Esophagus squamous epithelium (tissue), 5 donors: ENCODE results near the gene SLC35A2. TPM values are rescaled to one million over a fixed set of nuclear protein-coding genes. Genes with fewer than 3 reads are reported as not detected.
A peak's percentile ranks its signal among the peaks of the same experiment; 100 is the strongest.

Source experiments
- DNase-seq: peaks from one replicate; lab custom pipeline; 2025; lab: John Stamatoyannopoulos, UW
- H3K27ac ChIP-seq, 4 donors: fragments of 200-600 bp; sonication (generic); one replicate each; pipeline ENCODE4 v1.5.1; 2016 to 2019; ENCODE audit warnings: mild to moderate bottlenecking in 1 of 4
- H3K27me3 ChIP-seq, 4 donors: fragments of 200-600 bp; sonication (generic); 1 replicate in 3 of 4; 2 replicates in 1 of 4; pipeline versions ENCODE4 v1.5.1 to v1.6.0; 2017 to 2021; ENCODE audit warnings: antibody characterized with exemption in 1 of 4
- H3K36me3 ChIP-seq, 3 donors: fragments of 200-600 bp; sonication (generic); one replicate each; pipeline ENCODE4 v1.5.1; 2016 to 2019
- H3K4me1 ChIP-seq, 3 donors: fragments of 200-600 bp; sonication (generic); one replicate each; pipeline ENCODE4 v1.5.1; 2017 to 2019
- H3K4me3 ChIP-seq, 4 donors: fragments of 200-600 bp; sonication (generic); 1 replicate in 3 of 4; 2 replicates in 1 of 4; pipeline ENCODE4 v1.5.1; 2016 to 2019; ENCODE audit warnings: mild to moderate bottlenecking in 2 of 4, moderate library complexity in 1 of 4
- H3K9me3 ChIP-seq, 3 donors: fragments of 200-600 bp; sonication (generic); one replicate each; pipeline ENCODE4 v1.5.1; 2016 to 2019
- CTCF ChIP-seq, 6 experiments: fragments of 450-650 bp in 4 of 6; fragments of 200-600 bp in 2 of 6; sonication (generic) in 2 of 6; IDR thresholded peaks; one replicate each; pipeline ENCODE4 v1.5.1; 2016 to 2019; ENCODE audit warnings: antibody characterized with exemption in 6 of 6, mild to moderate bottlenecking in 4 of 6, moderate library complexity in 4 of 6
- POLR2A ChIP-seq, 4 donors: fragments of 450-650 bp; IDR thresholded peaks; one replicate each; pipeline ENCODE4 v1.6.1; 2017; ENCODE audit warnings: antibody characterized with exemption in 4 of 4, mild to moderate bottlenecking in 4 of 4, moderate library complexity in 3 of 4
- WGBS, 2 donors: methylation state at CpG; one replicate each; pipeline ENCODE4 v1.1.5; 2018; 5-methylcytosine and 5-hydroxymethylcytosine counted together
- intact Hi-C: fragments of 100-400 bp; cut with DNase I; formaldehyde crosslinking; loops from one replicate; pipeline ENCODE4 v1.15.0; 2022
- total RNA-seq, 4 donors: library from RNA; depleted of rRNA; stranded (reverse); fragments of >200 nt; gene quantifications; one replicate each; pipeline ENCODE4 v1.1.0, GENCODE V29; 2016
- donor health status: DM: yes; HTN: yes; CAD: no.

Gene SLC35A2
- total RNA-seq, 4 donors from 2014 or later, result 13.7 to 28.9 (median 21.0) TPM

DNA sequence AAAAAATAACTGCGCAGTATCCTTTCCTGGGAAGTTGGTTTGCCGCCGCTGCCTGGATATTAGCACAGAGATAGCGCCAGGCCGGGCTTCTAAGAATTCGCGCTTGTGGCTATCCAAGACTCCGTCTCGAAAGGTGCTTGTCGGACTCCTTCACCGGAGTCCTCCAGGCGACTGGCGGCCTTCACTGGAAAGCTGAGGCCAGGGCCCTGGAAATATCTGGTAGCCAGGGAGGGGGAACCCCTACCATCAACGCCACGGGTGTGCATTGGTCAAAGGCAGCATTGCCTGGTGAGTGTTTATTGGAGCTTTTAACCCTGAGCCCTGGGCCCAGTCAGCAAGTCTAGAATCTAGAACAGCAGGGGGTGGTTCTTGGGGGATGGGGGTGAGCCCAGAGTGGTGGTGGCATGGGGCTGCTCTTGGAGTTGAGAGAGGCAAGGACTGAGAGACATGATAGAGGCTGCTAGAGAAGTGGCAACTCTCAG is 8.0 kb upstream of the SLC35A2 start:
- H3K27me3 ChIP-seq, result no peaks in the 10 kb centered on the region
- H3K36me3 ChIP-seq, result peaks cover 0 to 48% (median 0%) of the 10 kb centered on the region in 3 donors
- TF ChIP-seq CTCF (IDR thresholded peaks at IDR 0.05), result no peak
- TF ChIP-seq POLR2A (IDR thresholded peaks at IDR 0.05), result no peak
- 0 to 12% methylated on average over 2 to 3 of the region's 15 CpGs for WGBS, 2 donors
- H3K4me1 ChIP-seq, result peaks cover 0 to 37% (median 0%) of the 10 kb centered on the region in 3 donors
- H3K9me3 ChIP-seq, result no peaks in the 10 kb centered on the region
- DNase-seq, result no peak
- peak overlapping the region; percentile 79 to 90 (median 90) for H3K27ac ChIP-seq
- intact Hi-C loops, result no loop called here
- H3K4me3 ChIP-seq, result peak overlapping the region; percentile 50 to 71 (median 64)

DNA sequence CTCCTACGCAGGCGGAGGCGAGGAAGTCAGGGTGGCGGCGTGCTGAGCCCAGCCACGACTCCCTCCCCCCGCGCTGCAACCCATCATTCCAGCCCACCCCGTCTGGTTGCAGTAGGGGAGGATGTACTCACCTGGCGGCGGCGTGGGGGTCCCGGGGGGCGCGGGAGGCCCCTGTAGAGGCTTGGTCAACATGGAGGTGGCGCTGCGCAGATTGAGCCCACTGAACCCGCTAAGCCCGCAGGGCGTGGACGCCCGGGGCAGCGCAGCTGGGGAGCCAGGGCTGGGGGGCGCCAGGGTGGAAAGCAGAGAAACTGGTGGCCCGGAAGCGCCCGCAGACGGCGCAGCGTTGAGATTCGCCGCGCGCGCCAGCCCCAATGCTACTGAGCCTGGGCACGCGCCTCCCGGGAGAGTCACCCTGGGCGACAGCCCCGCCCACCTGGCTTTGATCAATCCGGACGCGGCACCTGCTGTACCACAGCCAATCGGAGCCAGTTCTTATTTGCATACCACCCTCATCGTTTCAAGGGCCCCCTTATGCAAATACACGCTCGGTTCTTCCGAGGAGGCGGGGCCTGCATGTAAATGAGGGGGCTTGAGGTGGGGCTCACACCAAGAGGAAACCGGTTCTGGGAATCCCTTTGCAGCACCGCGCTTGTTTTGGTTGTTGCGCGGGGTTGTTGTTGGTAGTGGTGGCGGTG is 7.3 kb upstream of the SLC35A2 start, which contains the start of gene PIM2:
Gene PIM2 (minus strand): TSS at position 382 of the 698 bp plus-strand sequence. CDS start 190 bp downstream, at position 192.
- H3K27ac ChIP-seq, result peak within 1 kb of the TSS; percentile 79 to 90 (median 90)
- peak; percentile 75 for DNase-seq
- H3K9me3 ChIP-seq, result no peaks in the 10 kb centered on the region
- no peaks in the 10 kb centered on the region for H3K27me3 ChIP-seq
- peaks cover 0 to 48% (median 0%) of the 10 kb centered on the region in 3 donors for H3K36me3 ChIP-seq
- WGBS, 2 donors, result 4% methylated on average over 11 of the region's 55 CpGs; no CpG with 5 or more reads in 1 of the 2 donors
- intact Hi-C loops, result no loop called here
- TF ChIP-seq CTCF (IDR thresholded peaks at IDR 0.05) (no peak), POLR2A (IDR thresholded peaks at IDR 0.05) (peak in 3 of 4 donors; percentile 64 to 96 (median 84))
- peaks cover 0 to 37% (median 0%) of the 10 kb centered on the region in 3 donors for H3K4me1 ChIP-seq
- peak within 1 kb of the TSS; percentile 50 to 71 (median 64) for H3K4me3 ChIP-seq

DNA sequence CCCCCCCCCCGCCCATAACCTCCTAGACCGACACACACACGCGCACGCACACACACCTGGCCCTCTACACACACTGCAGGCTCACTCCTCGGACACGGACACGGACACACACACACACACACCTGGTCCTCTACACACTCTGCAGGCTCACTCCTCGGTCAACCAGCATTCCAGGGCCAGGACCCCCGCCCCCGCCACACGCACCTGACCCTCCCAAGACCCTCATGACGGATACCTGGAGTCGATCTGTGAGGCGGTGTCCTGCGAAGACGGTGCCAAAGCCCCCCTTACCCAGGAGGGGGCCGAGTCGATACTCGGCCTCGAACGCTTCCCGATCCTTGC is 6.8 kb upstream of the SLC35A2 start:
- intact Hi-C loops, result no loop called here
- no peaks in the 10 kb centered on the region for H3K27me3 ChIP-seq
- TF ChIP-seq CTCF (IDR thresholded peaks at IDR 0.05), result no peak
- TF ChIP-seq POLR2A (IDR thresholded peaks at IDR 0.05), result no peak
- peaks cover 0 to 45% (median 0%) of the 10 kb centered on the region in 3 donors for H3K36me3 ChIP-seq
- peak overlapping the region; percentile 79 to 90 (median 90) for H3K27ac ChIP-seq
- no peaks in the 10 kb centered on the region for H3K9me3 ChIP-seq
- H3K4me1 ChIP-seq, result peaks cover 0 to 37% (median 0%) of the 10 kb centered on the region in 3 donors
- 16% methylated on average over 8 of the region's 23 CpGs; no CpG with 5 or more reads in 1 of the 2 donors for WGBS, 2 donors
- peak overlapping the region; percentile 50 to 71 (median 64) for H3K4me3 ChIP-seq
- DNase-seq, result peak; percentile 12

- Histone ChIP-seq H3K9me3 (no peaks in the 10 kb centered on the region), H3K27me3 (no peaks in the 10 kb centered on the region), H3K27ac (peak overlapping the region; percentile 79 to 90 (median 90)), H3K4me1 (peaks cover 0 to 44% (median 0%) of the 10 kb centered on the region in 3 donors), H3K36me3 (peaks cover 0 to 36% (median 0%) of the 10 kb centered on the region in 3 donors), H3K4me3 (peak overlapping the region; percentile 50 to 71 (median 64))
- intact Hi-C loops, result no loop called here
- WGBS, 2 donors, result 48 to 56% methylated on average over 3 to 10 of the region's 27 CpGs
- peak in 1 of 4 donors; percentile 15 for TF ChIP-seq POLR2A (IDR thresholded peaks at IDR 0.05)
- TF ChIP-seq CTCF (IDR thresholded peaks at IDR 0.05), result peak; percentile 89 to 98 (median 95)
- peak; percentile 55 for DNase-seq
Measured at GRCh38 chrX:48917139-48918001, 5.9 kb upstream of the SLC35A2 start.
